Ishikawa (cell line): ENCODE measurements around the gene THADA.

ENCODE experiments used
- CEBPB ChIP-seq: IDR thresholded peaks from 2 replicates; pipeline ENCODE4 v1.6.1; 2012
- CREB1 ChIP-seq: IDR thresholded peaks from 2 replicates; pipeline ENCODE4 v1.6.1; 2012; ENCODE audit warnings: low read depth
- EGR1 ChIP-seq: IDR thresholded peaks from 2 replicates; pipeline ENCODE4 v1.6.1; 2012
- EP300 ChIP-seq: IDR thresholded peaks from 2 replicates; pipeline ENCODE4 v1.6.1; 2012; ENCODE audit warnings: borderline replicate concordance
- FOXM1 ChIP-seq: IDR thresholded peaks from 2 replicates; pipeline ENCODE4 v1.6.1; 2012; ENCODE audit warnings: low read depth, borderline replicate concordance
- NFIC ChIP-seq: IDR thresholded peaks from 2 replicates; pipeline ENCODE4 v1.6.1; 2012
- RAD21 ChIP-seq: IDR thresholded peaks from 2 replicates; pipeline ENCODE4 v1.6.1; 2012; ENCODE audit warnings: low read depth
- TAF1 ChIP-seq: IDR thresholded peaks from 2 replicates; pipeline ENCODE4 v1.6.1; 2012; ENCODE audit warnings: low read depth, mild to moderate bottlenecking
- TCF12 ChIP-seq: IDR thresholded peaks from 2 replicates; pipeline ENCODE4 v1.6.1; 2012; ENCODE audit warnings: low read depth
- TEAD4 ChIP-seq: IDR thresholded peaks from 2 replicates; pipeline ENCODE4 v1.6.1; 2012
- YY1 ChIP-seq: IDR thresholded peaks from 2 replicates; pipeline ENCODE4 v1.6.1; 2012; ENCODE audit warnings: low read depth
- ZBTB7A ChIP-seq: IDR thresholded peaks from 2 replicates; pipeline ENCODE4 v1.6.1; 2012; ENCODE audit warnings: low read depth
- TF ChIP-seq, protein P1 (sequence below): IDR thresholded peaks from 2 replicates; pipeline ENCODE4 v1.6.1; 2012
- TF ChIP-seq, protein P2 (sequence below): IDR thresholded peaks from 2 replicates; pipeline ENCODE4 v1.6.1; 2012; ENCODE audit warnings: low read depth, mild to moderate bottlenecking
- TF ChIP-seq, protein P3 (sequence below): IDR thresholded peaks from 2 replicates; pipeline ENCODE4 v1.6.1; 2012

THADA gene

DNA sequence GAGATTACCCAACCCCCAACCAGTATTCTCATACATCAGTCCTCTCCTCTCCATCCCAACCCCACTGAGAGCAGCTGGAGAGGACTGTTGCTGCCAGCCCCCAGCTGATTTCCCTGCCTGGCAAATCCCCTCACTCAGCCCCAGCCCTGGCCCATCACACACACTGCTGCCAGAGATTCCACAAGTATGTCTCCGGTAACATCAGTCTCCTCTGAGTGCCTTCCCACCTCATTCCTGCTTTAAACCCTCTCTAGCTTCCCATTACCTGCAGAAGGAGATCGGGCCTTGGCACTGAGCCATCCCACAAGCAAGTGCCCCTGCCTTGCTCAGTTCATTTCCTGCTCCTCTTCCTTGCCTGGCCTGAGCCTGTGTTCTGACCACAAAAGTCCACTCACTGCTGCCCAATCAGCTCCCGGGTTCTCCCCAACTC is 318.9 kb downstream of the THADA start:
- no peak for TF ChIP-seq FOXM1
- 0 out of 2 replicates have a peak, but pooled peaks have one; percentile 12 for TF ChIP-seq NFIC

DNA sequence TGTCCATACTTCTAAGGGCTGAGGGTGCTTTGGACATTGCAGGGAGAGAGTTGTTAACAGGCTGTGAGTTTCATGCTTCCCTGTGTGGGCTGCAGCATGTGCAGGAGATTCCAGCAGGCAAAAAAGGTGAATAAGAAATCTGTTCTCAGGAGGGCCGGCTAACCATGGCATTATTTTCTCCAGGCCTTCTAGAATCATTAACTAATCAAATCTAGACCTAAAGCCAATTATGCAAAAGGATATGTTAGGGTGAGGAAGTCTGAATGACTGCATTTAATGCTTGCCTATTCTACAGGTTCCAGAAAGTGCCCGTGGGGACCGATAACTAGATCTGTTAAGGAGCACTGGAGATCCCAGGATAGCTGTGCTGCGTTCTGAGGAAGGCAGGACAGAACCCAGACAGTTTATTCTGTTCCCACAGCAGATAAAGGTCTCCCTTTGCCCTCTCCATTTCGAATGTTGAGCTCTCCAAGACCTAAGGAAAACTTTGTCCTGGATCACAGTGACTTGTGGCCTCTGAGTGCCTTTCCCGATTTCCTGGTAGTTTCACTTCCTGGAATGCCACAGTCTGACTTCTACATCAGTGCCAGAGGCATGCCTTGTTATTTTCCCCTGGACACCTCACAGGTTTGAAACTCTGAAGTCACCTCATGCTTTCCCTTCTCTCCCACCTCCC is 319.4 kb downstream of the THADA start:
- TF ChIP-seq TCF12 (no peak), YY1 (no peak)
- TF ChIP-seq, protein P1, sequence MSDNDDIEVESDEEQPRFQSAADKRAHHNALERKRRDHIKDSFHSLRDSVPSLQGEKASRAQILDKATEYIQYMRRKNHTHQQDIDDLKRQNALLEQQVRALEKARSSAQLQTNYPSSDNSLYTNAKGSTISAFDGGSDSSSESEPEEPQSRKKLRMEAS = no peak
- TF ChIP-seq, protein P2, sequence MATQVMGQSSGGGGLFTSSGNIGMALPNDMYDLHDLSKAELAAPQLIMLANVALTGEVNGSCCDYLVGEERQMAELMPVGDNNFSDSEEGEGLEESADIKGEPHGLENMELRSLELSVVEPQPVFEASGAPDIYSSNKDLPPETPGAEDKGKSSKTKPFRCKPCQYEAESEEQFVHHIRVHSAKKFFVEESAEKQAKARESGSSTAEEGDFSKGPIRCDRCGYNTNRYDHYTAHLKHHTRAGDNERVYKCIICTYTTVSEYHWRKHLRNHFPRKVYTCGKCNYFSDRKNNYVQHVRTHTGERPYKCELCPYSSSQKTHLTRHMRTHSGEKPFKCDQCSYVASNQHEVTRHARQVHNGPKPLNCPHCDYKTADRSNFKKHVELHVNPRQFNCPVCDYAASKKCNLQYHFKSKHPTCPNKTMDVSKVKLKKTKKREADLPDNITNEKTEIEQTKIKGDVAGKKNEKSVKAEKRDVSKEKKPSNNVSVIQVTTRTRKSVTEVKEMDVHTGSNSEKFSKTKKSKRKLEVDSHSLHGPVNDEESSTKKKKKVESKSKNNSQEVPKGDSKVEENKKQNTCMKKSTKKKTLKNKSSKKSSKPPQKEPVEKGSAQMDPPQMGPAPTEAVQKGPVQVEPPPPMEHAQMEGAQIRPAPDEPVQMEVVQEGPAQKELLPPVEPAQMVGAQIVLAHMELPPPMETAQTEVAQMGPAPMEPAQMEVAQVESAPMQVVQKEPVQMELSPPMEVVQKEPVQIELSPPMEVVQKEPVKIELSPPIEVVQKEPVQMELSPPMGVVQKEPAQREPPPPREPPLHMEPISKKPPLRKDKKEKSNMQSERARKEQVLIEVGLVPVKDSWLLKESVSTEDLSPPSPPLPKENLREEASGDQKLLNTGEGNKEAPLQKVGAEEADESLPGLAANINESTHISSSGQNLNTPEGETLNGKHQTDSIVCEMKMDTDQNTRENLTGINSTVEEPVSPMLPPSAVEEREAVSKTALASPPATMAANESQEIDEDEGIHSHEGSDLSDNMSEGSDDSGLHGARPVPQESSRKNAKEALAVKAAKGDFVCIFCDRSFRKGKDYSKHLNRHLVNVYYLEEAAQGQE = no peak

DNA sequence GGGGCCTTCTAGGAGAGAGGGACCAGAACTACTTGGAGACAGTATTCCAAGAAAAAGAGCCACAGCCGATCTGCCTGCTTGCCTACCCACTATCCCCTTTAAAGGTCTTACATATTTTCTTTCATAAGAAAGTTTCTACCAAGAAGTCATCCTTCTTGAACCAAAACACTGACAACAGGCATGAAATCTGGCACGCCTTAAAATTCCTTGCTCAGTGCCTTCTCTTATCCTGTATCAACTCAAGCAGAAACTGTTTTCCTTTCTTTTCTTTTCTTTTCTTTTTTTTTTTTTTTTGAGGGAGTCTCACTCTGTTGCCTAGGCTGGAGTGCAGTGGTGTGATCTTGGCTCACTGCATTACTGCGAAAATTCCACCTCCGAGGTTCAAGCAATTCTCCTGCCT is 321.1 kb downstream of the THADA start:
- TF ChIP-seq TEAD4 (no peak), RAD21 (no peak), ZBTB7A (no peak), TAF1 (no peak), EGR1 (no peak), CEBPB (no peak), FOXM1 (no peak), CREB1 (no peak), YY1 (no peak), EP300 (no peak), NFIC (no peak), TCF12 (no peak)
- TF ChIP-seq, protein P2 = no peak
- TF ChIP-seq, protein P3, sequence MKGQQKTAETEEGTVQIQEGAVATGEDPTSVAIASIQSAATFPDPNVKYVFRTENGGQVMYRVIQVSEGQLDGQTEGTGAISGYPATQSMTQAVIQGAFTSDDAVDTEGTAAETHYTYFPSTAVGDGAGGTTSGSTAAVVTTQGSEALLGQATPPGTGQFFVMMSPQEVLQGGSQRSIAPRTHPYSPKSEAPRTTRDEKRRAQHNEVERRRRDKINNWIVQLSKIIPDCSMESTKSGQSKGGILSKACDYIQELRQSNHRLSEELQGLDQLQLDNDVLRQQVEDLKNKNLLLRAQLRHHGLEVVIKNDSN = no peak
- TF ChIP-seq, protein P1 = no peak

DNA sequence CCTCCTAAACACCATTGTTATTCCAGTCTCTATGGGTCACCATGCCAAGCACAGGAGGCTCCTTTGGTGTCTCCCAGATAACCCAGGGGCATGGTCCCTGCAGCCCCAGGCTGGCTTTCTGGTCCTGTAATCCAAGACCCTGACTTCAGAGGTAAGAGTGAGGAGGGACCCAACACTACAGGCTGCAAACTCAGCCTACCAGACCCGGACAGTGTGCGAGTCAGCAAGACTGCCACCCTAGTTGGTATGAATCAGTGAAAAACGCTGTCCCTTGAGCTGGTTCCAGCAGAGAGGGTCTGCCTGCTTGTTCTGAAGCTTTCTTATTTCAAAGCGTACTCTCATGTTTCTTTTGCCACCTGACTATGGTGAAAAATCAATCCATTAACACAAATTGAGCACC is 321.8 kb downstream of the THADA start:
- no peak for TF ChIP-seq CEBPB
- no peak for TF ChIP-seq EGR1
- no peak for TF ChIP-seq FOXM1
- TF ChIP-seq TAF1 = no peak
- no peak for TF ChIP-seq TEAD4
- TF ChIP-seq, protein P2 = no peak
- no peak for TF ChIP-seq ZBTB7A
- TF ChIP-seq, protein P3 = no peak
- TF ChIP-seq EP300 = no peak
- TF ChIP-seq TCF12 = no peak
- TF ChIP-seq, protein P1 = no peak

DNA sequence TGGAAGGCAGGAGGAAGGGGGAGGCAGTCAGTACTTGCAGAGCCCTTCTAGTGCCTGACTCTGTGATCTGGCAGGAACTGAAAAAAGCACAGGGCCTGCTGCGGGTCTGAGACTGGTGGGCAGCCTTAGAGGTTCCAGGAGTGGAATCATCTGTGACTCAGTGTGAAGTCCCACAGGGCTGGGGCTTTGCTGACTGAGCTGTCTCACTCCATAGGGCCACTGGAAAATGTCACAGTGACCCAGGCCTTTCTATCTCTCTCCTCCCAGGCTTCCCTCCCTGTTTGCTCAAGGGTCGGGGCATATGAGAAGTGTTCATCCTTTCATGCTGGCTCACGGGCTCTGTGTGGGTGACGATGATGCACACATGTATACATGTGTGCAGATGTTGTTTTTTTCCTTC is 322.3 kb downstream of the THADA start:
- TF ChIP-seq ZBTB7A = no peak
- TF ChIP-seq EP300 = no peak
- no peak for TF ChIP-seq RAD21
- TF ChIP-seq, protein P2 = no peak
- no peak for TF ChIP-seq CEBPB
- TF ChIP-seq EGR1 = no peak
- TF ChIP-seq TAF1 = no peak
- no peak for TF ChIP-seq CREB1
- TF ChIP-seq, protein P1 = no peak
- no peak for TF ChIP-seq FOXM1
